Mesendoderm (in vitro differentiated cells): ENCODE measurements around the gene LARP1.

Source experiments
- DNase-seq: peaks from one replicate; pipeline ENCODE4 v3.0.0; 2013
- H2AK5ac ChIP-seq: 2 replicates; pipeline ENCODE4 v1.6.1; 2013; ENCODE audit warnings: low read length, inconsistent platforms
- H2BK120ac ChIP-seq: 2 replicates; pipeline ENCODE4 v1.6.1; 2013; ENCODE audit warnings: low read depth, mild to moderate bottlenecking, low read length, moderate library complexity, mixed read lengths
- H2BK15ac ChIP-seq: replicated peaks from 2 replicates; pipeline ENCODE4 v1.6.1; 2013; ENCODE audit warnings: low read depth, mild to moderate bottlenecking, moderate library complexity
- H2BK5ac ChIP-seq: 2 replicates; pipeline ENCODE4 v1.6.1; 2013; ENCODE audit warnings: low read length, inconsistent platforms
- H3K18ac ChIP-seq: 2 replicates; pipeline ENCODE4 v1.6.1; 2013; ENCODE audit warnings: mild to moderate bottlenecking, low read length, mixed read lengths
- H3K23ac ChIP-seq: one replicate; pipeline ENCODE4 v1.6.1; 2013; ENCODE audit warnings: low read length
- H3K27ac ChIP-seq: 2 replicates; pipeline ENCODE4 v1.5.1; 2013; ENCODE audit warnings: low read depth, mild to moderate bottlenecking, inconsistent platforms, low read length, moderate library complexity
- H3K27me3 ChIP-seq: 2 replicates; pipeline ENCODE4 v1.6.1; 2013; ENCODE audit warnings: low read length, control low read depth, mild to moderate bottlenecking, inconsistent platforms; ENCODE audit not compliant: insufficient read depth, poor library complexity
- H3K36me3 ChIP-seq: 2 replicates; pipeline ENCODE4 v1.6.1; 2013; ENCODE audit warnings: low read length, inconsistent platforms; ENCODE audit not compliant: control insufficient read depth, insufficient read depth
- H3K4ac ChIP-seq: one replicate; pipeline ENCODE4 v1.6.1; 2013; ENCODE audit warnings: low read depth, mild to moderate bottlenecking, low read length, moderate library complexity
- H3K4me1 ChIP-seq: 2 replicates; pipeline ENCODE4 v1.6.1; 2013; ENCODE audit warnings: low read depth, low read length, inconsistent platforms; ENCODE audit not compliant: control insufficient read depth
- H3K4me2 ChIP-seq: 2 replicates; pipeline ENCODE4 v1.6.1; 2013; ENCODE audit warnings: low read length
- H3K4me3 ChIP-seq: 2 replicates; pipeline ENCODE4 v1.5.1; 2013; ENCODE audit warnings: mild to moderate bottlenecking, low read length
- H3K56ac ChIP-seq: one replicate; pipeline ENCODE4 v1.6.1; 2013; ENCODE audit warnings: low read length
- H3K79me1 ChIP-seq: 2 replicates; pipeline ENCODE4 v1.6.1; 2013; ENCODE audit warnings: low read length, inconsistent platforms
- H3K79me2 ChIP-seq: 2 replicates; pipeline ENCODE4 v1.6.1; 2013; ENCODE audit warnings: mild to moderate bottlenecking, low read length; ENCODE audit not compliant: control insufficient read depth, insufficient read depth
- H3K9ac ChIP-seq: 2 replicates; pipeline ENCODE4 v1.6.1; 2013; ENCODE audit warnings: low read length, inconsistent platforms
- H4K5ac ChIP-seq: one replicate; pipeline ENCODE4 v1.6.1; 2013; ENCODE audit warnings: low read length
- H4K8ac ChIP-seq: one replicate; pipeline ENCODE4 v1.6.1; 2013; ENCODE audit warnings: low read depth, mild to moderate bottlenecking, control low read depth, low read length, moderate library complexity
- WGBS: extraction: QIAGEN DNeasy Blood & Tissue Kit; methylation state at CpG from one replicate; pipeline ENCODE4 v1.1.7; 2013; ENCODE audit warnings: low lambda C conversion rate, missing lambda C conversion rate; ENCODE audit not compliant: insufficient coverage; ENCODE audit errors: extremely low coverage; 5-methylcytosine and 5-hydroxymethylcytosine counted together

The LARP1 gene

DNA sequence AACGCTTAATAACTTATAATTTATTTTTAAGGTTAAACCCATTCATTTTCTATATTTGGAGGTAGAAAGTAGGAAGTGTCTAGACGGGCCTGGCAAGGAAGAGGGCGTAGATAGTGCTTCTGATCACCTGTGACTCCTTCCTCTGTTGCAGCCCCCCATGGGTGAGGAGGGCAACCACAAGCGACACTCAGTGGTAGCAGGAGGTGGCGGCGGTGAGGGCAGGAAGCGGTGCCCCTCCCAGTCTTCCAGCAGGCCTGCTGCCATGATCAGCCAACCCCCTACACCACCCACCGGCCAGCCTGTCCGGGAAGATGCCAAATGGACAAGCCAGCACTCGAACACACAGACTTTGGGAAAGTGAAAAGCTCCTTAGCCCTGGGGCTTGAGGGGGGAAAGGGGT, 58.6 kb downstream of the LARP1 start:
- Histone ChIP-seq H3K79me2 (no peaks in the 10 kb centered on the region), H2AK5ac (no peak overlapping the region), H3K4me3 (no peak overlapping the region), H3K18ac (no peak overlapping the region), H3K36me3 (peaks cover 34% of the 10 kb centered on the region), H3K4ac (no peak overlapping the region), H3K27ac (no peak overlapping the region), H4K5ac (no peak overlapping the region), H3K23ac (no peak overlapping the region), H3K9ac (no peak overlapping the region), H3K4me1 (no peaks in the 10 kb centered on the region), H2BK5ac (no peak overlapping the region), H2BK15ac (no peak overlapping the region), H3K79me1 (peaks cover 10% of the 10 kb centered on the region), H3K56ac (no peak overlapping the region), H3K27me3 (no peaks in the 10 kb centered on the region), H3K4me2 (no peak overlapping the region), H2BK120ac (no peak overlapping the region), H4K8ac (no peak overlapping the region)
- no peak for DNase-seq
- WGBS: no CpG with 5 or more reads among the region's 10 CpGs

DNA sequence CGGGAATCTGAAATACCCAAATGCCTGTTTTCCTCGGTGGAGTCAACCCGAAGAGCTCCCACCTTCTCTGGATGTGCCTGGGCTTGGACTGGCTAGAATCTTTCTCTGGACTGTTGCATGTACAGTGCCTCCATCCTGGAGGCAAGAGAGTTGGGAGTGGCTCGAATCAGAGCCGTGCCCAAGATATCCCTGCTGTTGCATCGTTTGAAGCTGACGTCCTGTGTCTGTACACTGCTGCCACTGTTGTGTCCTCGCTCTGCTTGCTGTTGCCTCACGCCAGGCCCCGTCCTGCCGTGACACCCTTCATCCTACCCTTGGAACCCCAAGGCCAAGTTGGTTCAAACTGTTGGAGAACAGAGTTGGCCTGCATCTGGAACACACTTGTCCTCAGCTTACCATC, 59.8 kb downstream of the LARP1 start:
- Histone ChIP-seq H3K79me1 (peaks cover 10% of the 10 kb centered on the region), H2BK5ac (no peak overlapping the region), H3K4me2 (no peak overlapping the region), H2BK15ac (no peak overlapping the region), H3K79me2 (no peaks in the 10 kb centered on the region), H4K8ac (no peak overlapping the region), H3K27ac (no peak overlapping the region), H3K9ac (no peak overlapping the region), H3K4me1 (no peaks in the 10 kb centered on the region), H3K36me3 (peaks cover 34% of the 10 kb centered on the region), H4K5ac (no peak overlapping the region), H3K4me3 (no peak overlapping the region), H2AK5ac (no peak overlapping the region), H3K23ac (no peak overlapping the region), H3K27me3 (no peaks in the 10 kb centered on the region), H2BK120ac (no peak overlapping the region), H3K18ac (no peak overlapping the region), H3K56ac (no peak overlapping the region), H3K4ac (no peak overlapping the region)
- no CpG with 5 or more reads among the region's 11 CpGs for WGBS
- DNase-seq: no peak

DNA sequence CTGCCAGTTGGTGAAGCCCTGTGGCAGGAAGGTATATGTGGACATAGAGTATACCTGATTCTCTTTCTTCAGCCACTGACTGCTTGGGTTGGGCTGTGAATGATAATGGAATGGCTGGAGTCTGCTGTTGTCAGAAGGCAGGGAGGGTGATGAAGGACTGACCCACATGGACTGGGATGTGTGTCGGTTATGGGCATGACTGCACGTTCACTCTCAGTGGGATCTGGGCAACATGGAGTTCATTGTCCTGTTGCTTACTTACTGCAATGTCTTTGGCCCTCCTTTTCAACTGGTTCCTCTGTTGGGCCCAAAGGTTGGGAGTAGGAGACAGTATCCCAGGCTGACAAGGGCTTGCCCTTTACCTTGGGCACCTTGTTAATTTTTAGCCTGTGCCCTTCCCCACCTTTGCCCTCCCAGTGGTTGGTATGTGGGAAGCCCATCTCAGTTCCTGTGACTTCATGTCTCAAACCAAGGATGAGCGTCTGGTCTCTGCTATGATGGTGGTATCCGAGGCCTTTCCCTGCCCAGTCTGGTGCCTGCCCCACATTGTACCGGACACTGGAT, 60.6 kb downstream of the LARP1 start:
- Histone ChIP-seq H3K79me1 (peaks cover 13% of the 10 kb centered on the region), H2BK5ac (no peak overlapping the region), H3K4me1 (no peaks in the 10 kb centered on the region), H3K9ac (no peak overlapping the region), H3K4me2 (no peak overlapping the region), H3K4me3 (no peak overlapping the region), H3K56ac (no peak overlapping the region), H4K8ac (no peak overlapping the region), H2AK5ac (no peak overlapping the region), H3K23ac (no peak overlapping the region), H3K18ac (no peak overlapping the region), H3K79me2 (no peaks in the 10 kb centered on the region), H3K27ac (no peak overlapping the region), H4K5ac (no peak overlapping the region), H2BK120ac (no peak overlapping the region), H3K4ac (no peak overlapping the region), H2BK15ac (no peak overlapping the region), H3K36me3 (peaks cover 36% of the 10 kb centered on the region), H3K27me3 (no peaks in the 10 kb centered on the region)
- no CpG with 5 or more reads among the region's 5 CpGs for WGBS
- DNase-seq: no peak

DNA sequence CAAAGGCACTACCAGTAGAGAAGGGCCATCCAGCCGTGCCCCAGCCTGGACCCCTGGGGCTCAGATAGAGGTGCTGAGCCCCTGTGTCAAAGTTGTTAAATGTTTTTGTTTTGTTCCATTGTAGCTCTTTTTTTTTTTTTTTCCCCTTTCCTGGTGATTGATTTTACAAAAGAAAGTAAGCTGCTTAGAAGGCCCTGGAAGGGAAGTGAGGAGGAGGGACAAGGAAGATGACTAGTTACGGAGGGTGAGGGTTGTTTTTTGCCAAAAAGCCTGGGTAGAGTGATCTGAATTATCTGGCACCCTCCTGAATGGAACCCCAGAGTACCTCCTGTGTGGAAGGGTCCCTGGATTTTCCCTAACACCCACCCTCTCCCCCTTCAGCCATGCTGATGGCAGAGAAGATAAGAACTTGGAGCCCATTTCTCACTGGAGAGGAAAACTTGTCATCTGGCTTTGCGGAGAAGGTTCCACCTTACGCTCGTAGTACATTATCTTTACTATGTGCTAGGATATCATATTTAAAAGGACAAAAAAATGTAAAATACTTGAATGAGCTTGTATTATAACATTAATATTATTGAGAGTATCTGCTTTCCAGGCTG, 61.8 kb downstream of the LARP1 start:
- no peak overlapping the region for H2BK5ac ChIP-seq
- H3K27ac ChIP-seq: no peak overlapping the region
- WGBS: no CpG with 5 or more reads among the region's 5 CpGs
- peaks cover 29% of the 10 kb centered on the region for H3K36me3 ChIP-seq
- H3K79me2 ChIP-seq: no peaks in the 10 kb centered on the region
- no peaks in the 10 kb centered on the region for H3K4me1 ChIP-seq
- H3K56ac ChIP-seq: no peak overlapping the region
- no peak for DNase-seq
- no peaks in the 10 kb centered on the region for H3K27me3 ChIP-seq
- no peak overlapping the region for H2AK5ac ChIP-seq
- H2BK15ac ChIP-seq: no peak overlapping the region
- H3K23ac ChIP-seq: no peak overlapping the region
- H3K79me1 ChIP-seq: peaks cover 13% of the 10 kb centered on the region
- H3K9ac ChIP-seq: no peak overlapping the region
- H3K4ac ChIP-seq: no peak overlapping the region
- no peak overlapping the region for H3K4me3 ChIP-seq
- H3K4me2 ChIP-seq: no peak overlapping the region
- H4K5ac ChIP-seq: no peak overlapping the region
- H2BK120ac ChIP-seq: no peak overlapping the region
- no peak overlapping the region for H4K8ac ChIP-seq
- no peak overlapping the region for H3K18ac ChIP-seq

DNA sequence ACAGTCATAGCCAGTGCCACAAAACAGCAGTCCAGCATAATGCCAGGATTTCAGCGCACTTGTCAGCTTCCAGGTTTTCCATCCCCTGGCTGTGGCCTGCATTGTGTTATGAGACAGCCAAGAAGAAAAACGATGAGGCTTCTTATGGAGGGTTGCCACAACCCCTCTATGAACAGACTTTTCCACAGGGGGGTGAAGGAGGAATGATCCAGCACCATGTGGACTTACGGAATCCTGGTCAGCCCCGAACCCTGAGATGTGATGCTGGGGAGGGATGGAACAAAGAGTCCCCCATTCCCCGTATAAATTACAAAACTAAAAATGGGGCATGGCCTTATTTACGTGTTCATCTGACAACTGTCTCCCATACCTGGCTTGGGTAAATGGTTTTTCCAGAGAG, 62.6 kb downstream of the LARP1 start:
- Histone ChIP-seq H3K18ac (no peak overlapping the region), H4K5ac (no peak overlapping the region), H3K4me1 (no peaks in the 10 kb centered on the region), H3K79me2 (no peaks in the 10 kb centered on the region), H3K36me3 (peaks cover 29% of the 10 kb centered on the region), H3K79me1 (peaks cover 13% of the 10 kb centered on the region), H3K4me2 (no peak overlapping the region), H3K27me3 (no peaks in the 10 kb centered on the region), H2AK5ac (no peak overlapping the region), H3K27ac (no peak overlapping the region), H3K9ac (no peak overlapping the region), H3K4ac (no peak overlapping the region), H4K8ac (no peak overlapping the region), H2BK120ac (no peak overlapping the region), H3K4me3 (no peak overlapping the region), H3K56ac (no peak overlapping the region), H2BK5ac (no peak overlapping the region), H3K23ac (no peak overlapping the region), H2BK15ac (no peak overlapping the region)
- DNase-seq: no peak
- WGBS: no CpG with 5 or more reads among the region's 6 CpGs
